GM13976 (cell line): ENCODE results near the gene CELF4.

Experiments used
- DNase-seq: peaks from one replicate; pipeline ENCODE4 v3.0.0; 2012; ENCODE audit warnings: low spot score
- in situ Hi-C: fragments of 300-500 bp; cut with MboI; formaldehyde crosslinking; loops from one replicate; pipeline ENCODE4 v1.12.0; 2022; ENCODE audit warnings: low sequenced_read_pairs, mixed read lengths, inconsistent platforms; ENCODE audit not compliant: unreplicated experiment
- TF ChIP-seq, protein P1 (sequence below): IDR thresholded peaks from 2 replicates; pipeline ENCODE4 v1.5.1; 2012; ENCODE audit warnings: borderline replicate concordance, mild to moderate bottlenecking; ENCODE audit not compliant: insufficient read depth; ENCODE audit errors: extremely low read depth, missing control alignments, control extremely low read depth

Gene CELF4

DNA sequence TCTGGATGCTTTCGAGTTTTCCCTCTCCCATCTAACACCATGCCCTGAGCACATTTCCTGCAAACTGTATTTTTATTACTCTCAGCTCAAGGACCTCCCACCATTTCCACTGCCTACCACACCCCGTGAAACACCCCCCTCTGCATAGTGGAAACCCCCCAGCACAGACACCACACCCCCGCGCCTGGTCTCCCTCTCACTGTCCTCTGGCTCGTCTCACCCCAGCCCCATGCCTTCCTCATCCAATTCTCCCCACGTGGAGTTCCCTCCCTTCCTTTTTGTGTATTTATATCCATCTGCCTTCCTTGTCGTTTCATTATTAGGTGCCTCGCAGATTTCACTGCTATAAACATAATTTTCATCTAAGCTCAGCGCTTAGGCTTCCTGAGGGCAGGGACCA is 307.5 kb downstream of the CELF4 start:
- in situ Hi-C loops: no loop called here
- TF ChIP-seq, protein P1, sequence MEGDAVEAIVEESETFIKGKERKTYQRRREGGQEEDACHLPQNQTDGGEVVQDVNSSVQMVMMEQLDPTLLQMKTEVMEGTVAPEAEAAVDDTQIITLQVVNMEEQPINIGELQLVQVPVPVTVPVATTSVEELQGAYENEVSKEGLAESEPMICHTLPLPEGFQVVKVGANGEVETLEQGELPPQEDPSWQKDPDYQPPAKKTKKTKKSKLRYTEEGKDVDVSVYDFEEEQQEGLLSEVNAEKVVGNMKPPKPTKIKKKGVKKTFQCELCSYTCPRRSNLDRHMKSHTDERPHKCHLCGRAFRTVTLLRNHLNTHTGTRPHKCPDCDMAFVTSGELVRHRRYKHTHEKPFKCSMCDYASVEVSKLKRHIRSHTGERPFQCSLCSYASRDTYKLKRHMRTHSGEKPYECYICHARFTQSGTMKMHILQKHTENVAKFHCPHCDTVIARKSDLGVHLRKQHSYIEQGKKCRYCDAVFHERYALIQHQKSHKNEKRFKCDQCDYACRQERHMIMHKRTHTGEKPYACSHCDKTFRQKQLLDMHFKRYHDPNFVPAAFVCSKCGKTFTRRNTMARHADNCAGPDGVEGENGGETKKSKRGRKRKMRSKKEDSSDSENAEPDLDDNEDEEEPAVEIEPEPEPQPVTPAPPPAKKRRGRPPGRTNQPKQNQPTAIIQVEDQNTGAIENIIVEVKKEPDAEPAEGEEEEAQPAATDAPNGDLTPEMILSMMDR: no peak

DNA sequence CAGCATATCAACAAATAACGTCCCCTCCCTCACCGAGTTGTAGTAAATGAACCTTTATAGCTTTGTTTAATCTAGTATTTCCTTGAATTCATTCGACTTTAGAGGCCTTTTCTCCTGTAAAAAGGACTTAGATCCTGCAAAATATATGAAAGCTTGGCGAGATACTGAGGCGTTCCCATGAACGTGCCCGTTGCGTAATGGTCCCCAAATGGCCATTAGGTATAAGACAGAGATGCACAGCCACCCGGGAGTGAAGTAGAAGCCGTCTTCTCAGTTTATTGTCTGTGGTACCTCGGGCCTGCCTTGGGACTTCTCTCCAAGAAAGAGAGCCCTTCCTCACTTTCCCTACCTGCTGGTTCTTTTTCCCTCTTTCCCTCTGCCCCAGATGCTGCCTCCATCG is 310.6 kb downstream of the CELF4 start:
- no peak for DNase-seq
- TF ChIP-seq, protein P1: no peak
- in situ Hi-C loops: no loop called here

More for the DNA sequence above, 307.5 kb downstream of the CELF4 start:
- DNase-seq: no peak

DNA sequence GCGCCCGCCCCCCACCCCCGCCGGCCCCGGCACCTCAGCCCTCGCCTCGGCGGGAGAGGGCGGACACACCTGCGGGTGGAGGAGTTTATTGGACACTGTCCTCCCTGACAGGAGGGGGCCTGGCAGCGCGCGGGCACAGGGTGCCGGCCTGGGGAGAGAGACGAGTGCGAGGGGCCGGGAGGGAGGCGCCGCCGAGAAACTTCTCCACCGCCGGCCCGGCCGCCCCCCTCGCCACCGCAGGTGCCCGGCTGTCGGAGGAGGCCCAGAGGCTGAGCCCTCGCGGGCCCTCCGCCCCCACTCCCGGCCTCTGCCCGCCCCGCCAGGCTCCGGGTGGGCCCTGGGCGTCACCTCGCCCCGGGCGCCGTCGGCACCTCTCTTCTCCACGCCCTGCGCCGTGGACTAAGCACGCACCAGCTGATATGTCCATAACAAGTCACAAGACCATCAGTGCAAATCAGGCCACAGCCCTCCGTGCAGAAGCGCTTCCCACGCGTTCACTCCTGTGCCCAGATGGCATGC is 311.3 kb downstream of the CELF4 start:
- in situ Hi-C loops: no loop called here
- TF ChIP-seq, protein P1: no peak

DNA sequence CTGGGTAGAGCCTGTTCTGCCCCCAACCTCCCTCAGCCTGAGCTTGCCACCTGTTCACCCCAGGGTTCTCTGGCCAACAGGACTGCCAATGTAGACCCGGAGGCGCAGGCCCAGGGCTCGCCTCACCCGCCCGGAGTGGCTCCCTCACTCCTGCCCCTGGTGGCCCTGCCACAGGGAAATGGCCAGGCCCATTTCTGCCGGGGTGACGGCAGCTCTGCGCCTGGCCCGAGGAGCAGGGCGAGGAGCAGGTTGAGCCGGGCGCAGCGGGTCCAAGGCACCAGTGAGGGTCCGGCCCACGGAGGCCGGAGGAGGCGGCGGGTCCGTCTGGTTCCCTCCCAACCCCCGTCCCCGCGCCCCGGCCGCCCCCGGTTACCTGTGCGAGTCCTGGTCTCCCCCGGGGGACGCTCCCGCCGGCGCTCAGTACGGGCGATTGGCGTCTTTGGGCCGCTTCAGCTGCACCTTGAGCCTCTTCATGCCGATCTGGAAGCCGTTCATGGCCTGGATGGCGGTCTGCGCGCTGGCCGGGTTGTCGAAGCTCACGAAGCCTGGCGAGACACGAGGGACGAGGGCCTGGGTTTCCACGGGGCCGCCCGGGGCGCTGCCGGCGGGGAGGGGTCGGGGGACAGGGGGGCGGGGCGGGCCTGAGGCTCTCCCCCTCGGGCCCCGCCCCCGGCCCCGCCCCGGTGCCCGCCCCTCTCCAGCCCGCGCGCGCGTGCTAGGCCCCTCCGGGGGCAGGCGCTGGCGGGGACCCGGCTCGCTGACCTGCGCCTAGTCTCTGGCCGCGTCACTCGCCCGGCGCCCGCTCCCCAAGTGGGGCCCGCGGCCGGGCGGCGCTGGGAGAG is 312.0 kb downstream of the CELF4 start:
- DNase-seq: peak; percentile 78
- in situ Hi-C loops: no loop called here
- TF ChIP-seq, protein P1: no peak

More for the DNA sequence above, 311.3 kb downstream of the CELF4 start:
- no peak for DNase-seq

DNA sequence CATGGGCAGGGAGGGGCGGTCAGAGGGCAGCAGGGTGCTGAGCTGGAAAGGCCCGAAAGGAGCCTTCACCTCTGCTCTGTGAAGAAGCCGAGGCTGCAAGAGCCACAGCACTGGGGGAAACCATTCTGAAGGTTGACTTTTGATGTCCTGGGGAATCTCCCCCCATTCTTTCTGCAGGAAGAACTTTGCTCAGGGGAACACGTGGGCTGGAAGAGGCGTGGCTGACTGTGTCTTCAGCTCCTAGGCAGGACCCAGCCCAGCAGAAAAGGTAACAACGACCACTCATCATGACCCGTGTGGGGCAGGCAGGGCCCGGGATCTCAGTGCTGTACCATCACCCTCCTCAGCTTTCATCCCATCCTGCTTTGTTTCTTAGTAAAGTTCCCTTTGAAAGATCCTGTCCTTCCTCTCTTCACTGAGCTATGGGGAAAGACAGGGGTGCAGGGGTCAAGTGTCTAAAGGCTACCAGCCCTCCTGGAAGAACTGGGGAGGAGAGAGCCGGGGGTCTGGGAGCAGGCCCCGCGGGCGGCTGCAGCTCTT is 312.7 kb downstream of the CELF4 start:
- TF ChIP-seq, protein P1: no peak
- in situ Hi-C loops: no loop called here
- no peak for DNase-seq

DNA sequence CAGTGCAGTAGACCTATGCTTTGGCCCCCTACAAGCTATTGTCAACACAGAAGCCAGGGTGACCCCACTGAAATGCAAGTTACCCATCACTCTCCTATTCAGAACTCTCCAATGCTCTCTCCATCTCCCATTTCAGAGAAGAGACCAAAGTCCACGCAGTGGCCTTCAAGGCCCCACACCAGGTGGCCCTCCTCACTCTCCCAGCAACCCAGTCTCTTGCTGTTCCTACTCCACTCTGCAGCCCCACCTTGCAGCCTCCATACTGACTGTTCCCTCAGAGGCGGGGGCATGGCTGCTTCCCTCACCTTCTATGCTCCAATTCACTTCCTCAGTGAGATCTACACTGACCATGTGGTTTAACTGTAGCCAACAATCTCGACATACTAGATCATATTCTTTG is 313.3 kb downstream of the CELF4 start:
- no peak for DNase-seq
- TF ChIP-seq, protein P1: no peak
- in situ Hi-C loops: no loop called here
